Thyroid gland (tissue), 4 donors: ENCODE measurements around the gene LAPTM4A. TPM values are rescaled to one million over a fixed set of nuclear protein-coding genes. Genes with fewer than 3 reads are reported as not detected.

Experiments used
- DNase-seq, 2 donors: peaks; one replicate each; pipeline ENCODE4 v3.0.0-alpha.2; 2019
- H3K27ac ChIP-seq, 3 donors: fragments of 200-600 bp; sonication (generic); 1 replicate in 2 of 3; 2 replicates in 1 of 3; pipeline ENCODE4 v1.5.1; 2016 to 2019; ENCODE audit warnings: mild to moderate bottlenecking in 1 of 3, moderate library complexity in 1 of 3
- H3K27me3 ChIP-seq: fragments of 200-600 bp; sonication (generic); one replicate; pipeline ENCODE4 v1.5.1; 2019
- H3K36me3 ChIP-seq, 2 donors: fragments of 200-600 bp; sonication (generic); one replicate each; pipeline ENCODE4 v1.5.1; 2016 to 2019
- H3K4me1 ChIP-seq, 2 donors: fragments of 200-600 bp; sonication (generic); one replicate each; pipeline ENCODE4 v1.5.1; 2017 to 2019
- H3K4me3 ChIP-seq, 3 donors: fragments of 200-600 bp; sonication (generic); replicated peaks in 1 of 3; 1 replicate in 2 of 3; 2 replicates in 1 of 3; pipeline ENCODE4 v1.5.1; 2016; ENCODE audit warnings: mild to moderate bottlenecking in 1 of 3
- H3K9me3 ChIP-seq: fragments of 200-600 bp; sonication (generic); one replicate; pipeline ENCODE4 v1.5.1; 2017
- POLR2A ChIP-seq, 2 donors: fragments of 450-650 bp; IDR thresholded peaks; one replicate each; pipeline ENCODE4 v1.6.1; 2017; ENCODE audit warnings: antibody characterized with exemption in 2 of 2, mild to moderate bottlenecking in 2 of 2, moderate library complexity in 1 of 2
- WGBS, 2 donors: methylation state at CpG; one replicate each; pipeline ENCODE4 v1.1.5; 2017; 5-methylcytosine and 5-hydroxymethylcytosine counted together
- intact Hi-C: fragments of 100-400 bp; cut with DNase I; formaldehyde crosslinking; loops from one replicate; pipeline ENCODE4 v1.15.1; 2023
- total RNA-seq, 4 donors: library from RNA; depleted of rRNA; stranded (reverse); fragments of >200 nt; gene quantifications; one replicate each; pipeline ENCODE4 v1.2.3, GENCODE V29; 2016
- TF ChIP-seq, protein P1 (sequence below), 6 experiments: fragments of 200-600 bp in 3 of 6; fragments of 450-650 bp in 3 of 6; sonication (generic) in 3 of 6; IDR thresholded peaks; one replicate each; pipeline ENCODE4 v1.5.1; 2016 to 2019; ENCODE audit warnings: antibody characterized with exemption in 6 of 6, mild to moderate bottlenecking in 2 of 6, inconsistent platforms in 1 of 6, moderate library complexity in 1 of 6

Gene LAPTM4A
- total RNA-seq, 4 donors from 2014 or later: 159 to 300 (median 187) TPM

DNA sequence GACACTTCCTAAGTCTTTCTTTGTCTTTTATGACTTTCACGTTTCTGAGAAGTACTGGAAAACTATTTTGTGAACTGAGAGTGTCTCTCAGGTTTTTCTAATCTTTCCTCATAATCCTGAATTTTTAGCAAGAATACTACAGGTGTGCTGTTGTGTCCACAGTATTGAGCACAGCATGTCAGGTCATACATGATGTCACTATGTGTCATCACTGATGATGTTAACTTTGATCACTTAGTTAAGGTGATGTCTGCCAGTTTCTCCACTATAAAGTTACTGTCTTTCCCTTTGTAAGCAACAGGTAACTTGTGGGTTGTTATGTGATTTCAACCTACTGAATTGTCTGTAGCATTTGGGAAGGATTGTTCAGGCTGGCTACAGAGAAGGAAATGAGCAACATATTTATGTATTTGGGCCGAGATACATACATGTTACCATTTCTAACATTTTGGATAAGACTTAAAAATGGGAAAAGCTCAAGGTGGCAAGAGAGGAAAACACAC is 50.0 kb downstream of the LAPTM4A start:
- no peak for TF ChIP-seq POLR2A (IDR thresholded peaks at IDR 0.05)
- TF ChIP-seq, protein P1, sequence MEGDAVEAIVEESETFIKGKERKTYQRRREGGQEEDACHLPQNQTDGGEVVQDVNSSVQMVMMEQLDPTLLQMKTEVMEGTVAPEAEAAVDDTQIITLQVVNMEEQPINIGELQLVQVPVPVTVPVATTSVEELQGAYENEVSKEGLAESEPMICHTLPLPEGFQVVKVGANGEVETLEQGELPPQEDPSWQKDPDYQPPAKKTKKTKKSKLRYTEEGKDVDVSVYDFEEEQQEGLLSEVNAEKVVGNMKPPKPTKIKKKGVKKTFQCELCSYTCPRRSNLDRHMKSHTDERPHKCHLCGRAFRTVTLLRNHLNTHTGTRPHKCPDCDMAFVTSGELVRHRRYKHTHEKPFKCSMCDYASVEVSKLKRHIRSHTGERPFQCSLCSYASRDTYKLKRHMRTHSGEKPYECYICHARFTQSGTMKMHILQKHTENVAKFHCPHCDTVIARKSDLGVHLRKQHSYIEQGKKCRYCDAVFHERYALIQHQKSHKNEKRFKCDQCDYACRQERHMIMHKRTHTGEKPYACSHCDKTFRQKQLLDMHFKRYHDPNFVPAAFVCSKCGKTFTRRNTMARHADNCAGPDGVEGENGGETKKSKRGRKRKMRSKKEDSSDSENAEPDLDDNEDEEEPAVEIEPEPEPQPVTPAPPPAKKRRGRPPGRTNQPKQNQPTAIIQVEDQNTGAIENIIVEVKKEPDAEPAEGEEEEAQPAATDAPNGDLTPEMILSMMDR (IDR thresholded peaks at IDR 0.05): no peak
- Histone ChIP-seq H3K27me3 (no peaks in the 10 kb centered on the region), H3K27ac (no peak overlapping the region), H3K9me3 (no peaks in the 10 kb centered on the region), H3K4me1 (no peaks in the 10 kb centered on the region), H3K36me3 (no peaks in the 10 kb centered on the region), H3K4me3 (no peak overlapping the region)
- no peak for DNase-seq
- 81 to 90% methylated on average over 2 of the region's 2 CpGs for WGBS, 2 donors
- intact Hi-C loops: no loop called here

DNA sequence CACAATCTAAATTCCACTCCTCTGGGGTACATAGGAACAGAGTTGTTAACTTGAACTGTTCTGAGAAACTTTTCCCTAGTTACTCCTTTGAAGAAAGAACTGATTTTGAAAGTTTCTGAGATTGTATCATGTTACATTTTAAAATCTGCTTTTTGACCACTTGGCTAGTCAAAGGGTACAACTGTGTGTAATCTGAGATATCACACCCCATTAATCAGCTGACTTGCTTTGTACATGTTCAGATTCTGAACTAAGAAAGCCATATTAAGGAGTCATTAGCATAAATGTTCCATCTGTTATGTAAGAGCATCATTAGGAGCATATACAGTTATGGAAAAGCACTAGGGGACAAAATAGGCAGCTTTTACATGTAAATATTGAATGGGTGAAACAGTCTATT is 57.7 kb downstream of the LAPTM4A start:
- H3K27ac ChIP-seq: no peak overlapping the region
- no peak overlapping the region for H3K4me3 ChIP-seq
- no peaks in the 10 kb centered on the region for H3K27me3 ChIP-seq
- no peaks in the 10 kb centered on the region for H3K9me3 ChIP-seq
- DNase-seq: no peak
- H3K36me3 ChIP-seq: no peaks in the 10 kb centered on the region
- TF ChIP-seq, protein P1 (IDR thresholded peaks at IDR 0.05): no peak
- no peak for TF ChIP-seq POLR2A (IDR thresholded peaks at IDR 0.05)
- intact Hi-C loops: no loop called here
- peaks cover 6% of the 10 kb centered on the region in 2 donors for H3K4me1 ChIP-seq

DNA sequence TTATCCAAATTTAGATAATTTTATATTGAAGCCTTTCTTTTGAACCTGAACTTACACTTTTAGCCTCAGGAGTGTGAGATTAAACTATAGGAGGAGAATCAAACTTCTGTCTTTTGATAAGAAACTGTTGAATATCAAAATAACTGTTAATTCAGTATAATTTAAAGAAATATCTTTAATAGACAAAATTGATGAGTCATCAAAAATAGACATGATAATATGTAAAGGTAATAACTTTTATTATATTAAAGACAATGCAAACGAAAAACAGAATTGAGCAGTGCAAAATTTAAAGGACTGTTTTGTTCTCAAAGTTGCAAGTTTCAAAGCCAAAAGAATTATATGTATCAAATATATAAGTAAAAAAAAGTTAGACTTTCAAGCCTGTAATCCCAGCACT is 59.5 kb downstream of the LAPTM4A start:
- DNase-seq: no peak
- intact Hi-C loops: no loop called here
- Histone ChIP-seq H3K4me3 (no peak overlapping the region), H3K36me3 (no peaks in the 10 kb centered on the region), H3K27ac (no peak overlapping the region), H3K9me3 (no peaks in the 10 kb centered on the region), H3K4me1 (peaks cover 6 to 10% of the 10 kb centered on the region in 2 donors), H3K27me3 (no peaks in the 10 kb centered on the region)
- WGBS, 2 donors: 90 to 92% methylated on average over 1 of the region's 1 CpG
- TF ChIP-seq, protein P1 (IDR thresholded peaks at IDR 0.05): no peak
- TF ChIP-seq POLR2A (IDR thresholded peaks at IDR 0.05): no peak

DNA sequence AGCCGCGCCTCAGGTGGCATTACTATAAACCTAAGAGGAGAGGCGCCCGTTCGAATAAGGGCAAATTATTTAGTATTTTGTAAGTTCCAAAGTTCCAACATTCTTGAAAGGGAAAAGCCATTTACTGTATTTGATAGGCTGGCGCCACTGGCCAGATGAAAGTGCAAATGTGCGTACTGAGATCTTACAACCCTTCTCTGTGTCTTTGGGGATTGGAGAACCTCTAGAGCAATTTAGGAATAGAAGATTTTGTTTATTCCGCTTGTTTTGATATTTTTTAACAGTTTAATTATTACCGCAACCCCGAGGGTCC is 61.1 kb downstream of the LAPTM4A start:
- Histone ChIP-seq H3K27me3 (no peaks in the 10 kb centered on the region), H3K4me3 (peak overlapping the region; percentile 31 to 82 (median 76)), H3K27ac (peak overlapping the region in 2 of 3 donors; percentile 14 to 26), H3K9me3 (no peaks in the 10 kb centered on the region), H3K36me3 (no peaks in the 10 kb centered on the region), H3K4me1 (peaks cover 6 to 10% of the 10 kb centered on the region in 2 donors)
- intact Hi-C loops: no loop called here
- WGBS, 2 donors: 13 to 14% methylated on average over 8 to 10 of the region's 10 CpGs
- TF ChIP-seq, protein P1 (IDR thresholded peaks at IDR 0.05): no peak
- TF ChIP-seq POLR2A (IDR thresholded peaks at IDR 0.05): no peak
- DNase-seq: no peak

DNA sequence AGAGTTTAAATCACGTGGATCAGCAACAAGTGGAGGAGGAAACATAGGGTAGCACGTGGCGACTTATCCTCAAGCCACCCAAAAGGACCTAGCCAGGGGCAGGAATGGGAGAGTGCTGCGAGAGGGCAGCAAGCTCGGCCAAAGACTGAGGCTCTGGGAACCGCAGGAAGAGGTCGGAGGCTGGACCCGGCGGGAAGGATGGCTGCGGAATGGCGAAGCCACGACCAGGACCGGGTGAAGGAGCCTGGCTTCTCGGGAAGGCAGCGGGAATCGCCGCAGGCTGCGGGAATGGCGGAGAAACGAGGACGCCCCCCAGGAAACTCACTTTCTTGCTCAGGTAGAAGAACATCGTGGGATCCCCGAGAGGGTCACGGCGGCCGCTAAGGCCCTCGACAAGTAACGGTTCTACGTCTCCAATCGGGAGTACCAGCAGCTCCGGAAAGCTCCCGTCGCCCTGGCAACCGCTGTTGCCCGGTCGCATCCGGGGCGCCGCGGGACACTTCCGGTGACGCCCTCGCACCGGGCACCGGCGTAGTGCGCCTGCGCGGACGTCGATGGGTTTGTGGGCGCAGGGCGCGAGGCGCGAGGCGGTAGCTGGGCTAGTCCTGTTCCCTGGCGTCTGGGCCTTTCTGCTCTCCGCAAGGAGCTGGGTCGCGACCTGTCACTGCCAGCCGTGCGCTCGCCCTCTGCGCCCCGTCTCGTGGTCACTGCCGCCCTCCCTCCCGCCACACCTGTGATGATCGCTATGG is 61.6 kb downstream of the LAPTM4A start, which contains the start of gene WDR35:
Gene WDR35, minus strand, starts transcription at position 439 of the 749 bp plus-strand sequence. Its CDS starts 90 bp downstream, at position 349.
- 1 to 2% methylated on average over 19 to 27 of the region's 70 CpGs for WGBS, 2 donors
- DNase-seq: peak; percentile 93
- TF ChIP-seq, protein P1 (IDR thresholded peaks at IDR 0.05): no peak
- peak in 1 of 2 donors; percentile 75 for TF ChIP-seq POLR2A (IDR thresholded peaks at IDR 0.05)
- H3K4me1 ChIP-seq: peaks cover 6 to 10% of the 10 kb centered on the region in 2 donors
- intact Hi-C loops: no loop called here
- peak within 1 kb of the TSS in 2 of 3 donors; percentile 15 to 26 for H3K27ac ChIP-seq
- no peaks in the 10 kb centered on the region for H3K36me3 ChIP-seq
- no peaks in the 10 kb centered on the region for H3K27me3 ChIP-seq
- peak within 1 kb of the TSS; percentile 63 to 82 (median 76) for H3K4me3 ChIP-seq
- no peaks in the 10 kb centered on the region for H3K9me3 ChIP-seq
